Activated naive CD4-positive, alpha-beta T cell treated with anti-CD3 and anti-CD28 coated beads, Interleukin-2, amount 50 U/mL, for 24 hours (primary cell): ENCODE measurements around the gene DZIP1L.
"Not testable (repeated sequence)": the region's sequence is repeated elsewhere in the genome, so short reads cannot be mapped to it uniquely, and the experiment has no call there.

Source experiments
- H3K27ac Mint-ChIP-seq: one replicate; pipeline ENCODE4 v1.8.0; 2021; ENCODE audit warnings: mild to moderate bottlenecking, mixed read lengths
- H3K27me3 Mint-ChIP-seq: one replicate; pipeline ENCODE4 v1.8.0; 2021; ENCODE audit warnings: mixed read lengths
- H3K36me3 Mint-ChIP-seq: one replicate; pipeline ENCODE4 v1.8.0; 2021; ENCODE audit warnings: mixed read lengths
- H3K4me1 Mint-ChIP-seq: one replicate; pipeline ENCODE4 v1.8.0; 2021; ENCODE audit warnings: mixed read lengths
- H3K4me3 Mint-ChIP-seq: one replicate; pipeline ENCODE4 v1.8.0; 2021; ENCODE audit warnings: mild to moderate bottlenecking, mixed read lengths
- H3K9me3 Mint-ChIP-seq: one replicate; pipeline ENCODE4 v1.8.0; 2021; ENCODE audit warnings: mixed read lengths

Gene DZIP1L, protein sequence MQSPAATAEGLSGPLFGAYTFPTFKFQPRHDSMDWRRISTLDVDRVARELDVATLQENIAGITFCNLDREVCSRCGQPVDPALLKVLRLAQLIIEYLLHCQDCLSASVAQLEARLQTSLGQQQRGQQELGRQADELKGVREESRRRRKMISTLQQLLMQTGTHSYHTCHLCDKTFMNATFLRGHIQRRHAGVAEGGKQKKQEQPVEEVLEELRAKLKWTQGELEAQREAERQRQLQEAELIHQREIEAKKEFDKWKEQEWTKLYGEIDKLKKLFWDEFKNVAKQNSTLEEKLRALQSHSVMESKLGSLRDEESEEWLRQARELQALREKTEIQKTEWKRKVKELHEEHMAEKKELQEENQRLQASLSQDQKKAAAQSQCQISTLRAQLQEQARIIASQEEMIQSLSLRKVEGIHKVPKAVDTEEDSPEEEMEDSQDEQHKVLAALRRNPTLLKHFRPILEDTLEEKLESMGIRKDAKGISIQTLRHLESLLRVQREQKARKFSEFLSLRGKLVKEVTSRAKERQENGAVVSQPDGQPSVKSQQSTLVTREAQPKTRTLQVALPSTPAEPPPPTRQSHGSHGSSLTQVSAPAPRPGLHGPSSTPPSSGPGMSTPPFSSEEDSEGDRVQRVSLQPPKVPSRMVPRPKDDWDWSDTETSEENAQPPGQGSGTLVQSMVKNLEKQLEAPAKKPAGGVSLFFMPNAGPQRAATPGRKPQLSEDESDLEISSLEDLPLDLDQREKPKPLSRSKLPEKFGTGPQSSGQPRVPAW

DNA sequence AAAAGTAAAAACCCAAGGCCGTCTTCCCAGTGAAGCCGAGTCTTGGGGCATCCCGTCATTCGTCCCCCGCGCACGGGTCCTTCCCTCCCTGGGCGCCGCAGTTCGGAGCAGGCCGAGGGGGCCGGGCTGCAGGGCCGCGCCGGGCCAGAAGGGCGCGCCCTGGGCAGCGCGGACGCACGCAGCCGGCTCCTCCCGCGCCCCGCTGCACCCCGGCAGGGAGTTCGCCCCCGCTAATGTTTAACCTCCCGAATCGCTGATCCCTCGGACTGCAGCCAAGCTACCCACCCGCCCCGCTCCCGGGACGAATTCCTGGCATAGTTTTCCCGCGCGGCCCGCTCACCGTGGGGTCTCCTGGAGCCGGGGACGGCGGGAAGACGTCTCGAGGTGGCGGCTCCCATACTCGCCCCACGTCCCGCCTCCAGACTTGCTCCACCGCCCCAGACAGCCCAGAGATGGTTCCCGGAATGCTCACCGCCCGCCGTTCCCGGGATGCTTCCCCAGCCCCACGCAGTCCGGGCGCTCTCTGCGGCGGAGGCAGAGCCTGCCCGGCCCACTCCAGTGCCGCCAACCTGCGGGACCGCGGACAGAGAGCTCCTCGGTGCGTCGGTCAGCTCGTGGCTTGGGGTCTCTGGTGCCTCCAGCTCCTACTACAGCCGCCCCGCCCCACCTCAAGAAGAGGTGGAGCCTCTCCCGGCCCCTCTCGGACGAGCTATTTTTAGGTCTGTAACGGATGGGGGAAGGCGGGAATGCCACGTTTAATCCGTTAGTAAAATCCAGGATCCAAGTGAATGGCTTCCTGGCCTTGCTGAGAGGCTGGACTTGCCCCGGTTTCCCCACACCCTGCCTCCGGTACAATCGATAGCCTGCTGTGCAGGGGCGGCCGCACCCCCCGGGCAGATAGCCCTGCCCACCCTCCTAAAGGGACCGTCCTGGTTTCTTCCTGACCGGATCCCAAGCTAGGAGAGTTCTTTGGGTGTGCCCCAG, at the start of gene DZIP1L:
Gene DZIP1L (minus strand): TSS at position 621 of the 984 bp plus-strand sequence. CDS start 11,637 bp downstream, outside the sequence.
- H3K9me3 Mint-ChIP-seq = no peaks in the 10 kb centered on the region
- peaks cover 4% of the 10 kb centered on the region for H3K4me1 Mint-ChIP-seq
- H3K27ac Mint-ChIP-seq = no peak within 1 kb of the TSS
- peak within 1 kb of the TSS; percentile 80 for H3K4me3 Mint-ChIP-seq
- H3K27me3 Mint-ChIP-seq = peaks cover 32% of the 10 kb centered on the region
- no peaks in the 10 kb centered on the region for H3K36me3 Mint-ChIP-seq

- no peak overlapping the region for H3K27ac Mint-ChIP-seq
- H3K36me3 Mint-ChIP-seq = peaks cover 30% of the 10 kb centered on the region
- no peaks in the 10 kb centered on the region for H3K27me3 Mint-ChIP-seq
- peaks cover 25% of the 10 kb centered on the region for H3K4me1 Mint-ChIP-seq
- no peaks in the 10 kb centered on the region for H3K9me3 Mint-ChIP-seq
- H3K4me3 Mint-ChIP-seq = no peak overlapping the region
These were observed 49.7 kb upstream of the DZIP1L start for GRCh38 chr3:138165061-138165460.

- Mint-ChIP-seq H3K36me3 (peaks cover 10% of the 10 kb centered on the region), H3K27ac (no peak overlapping the region), H3K9me3 (peaks cover 10% of the 10 kb centered on the region), H3K4me1 (no peaks in the 10 kb centered on the region), H3K27me3 (peaks cover 2% of the 10 kb centered on the region), H3K4me3 (no peak overlapping the region)
These were observed 42.3 kb upstream of the DZIP1L start for GRCh38 chr3:138157743-138158142.

DNA sequence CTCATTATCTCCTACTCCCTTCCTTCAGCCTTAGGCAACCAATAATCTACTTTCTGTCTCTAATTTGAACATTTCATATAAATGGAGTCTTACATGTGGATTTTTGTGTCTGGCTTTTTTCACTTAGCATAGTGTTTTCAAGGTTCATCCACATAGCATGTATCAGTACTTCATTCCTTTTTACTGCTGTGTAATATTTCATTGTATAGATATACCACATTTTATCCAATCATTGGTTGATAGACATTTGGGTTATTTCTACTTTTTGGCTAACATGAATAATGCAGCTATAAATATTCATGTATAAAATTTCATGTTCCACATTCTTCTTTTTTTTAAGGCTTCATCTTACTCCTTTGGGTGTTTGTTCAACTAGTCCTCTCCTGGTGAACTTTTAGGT, 39.1 kb upstream of the DZIP1L start:
- Mint-ChIP-seq H3K27ac (no peak overlapping the region), H3K27me3 (peaks cover 2% of the 10 kb centered on the region), H3K36me3 (no peaks in the 10 kb centered on the region), H3K4me3 (no peak overlapping the region), H3K4me1 (no peaks in the 10 kb centered on the region), H3K9me3 (peaks cover 12% of the 10 kb centered on the region)

- Mint-ChIP-seq H3K4me1 (no peaks in the 10 kb centered on the region), H3K4me3 (no peak overlapping the region), H3K9me3 (peaks cover 5% of the 10 kb centered on the region), H3K27me3 (no peaks in the 10 kb centered on the region), H3K27ac (no peak overlapping the region), H3K36me3 (no peaks in the 10 kb centered on the region)
These were observed 33.1 kb upstream of the DZIP1L start for GRCh38 chr3:138148503-138148902.

GRCh38 chr3:138142181-138142580, 26.8 kb upstream of the DZIP1L start:
- H3K36me3 Mint-ChIP-seq, H3K27me3 Mint-ChIP-seq, H3K4me3 Mint-ChIP-seq, H3K9me3 Mint-ChIP-seq, H3K27ac Mint-ChIP-seq, H3K4me1 Mint-ChIP-seq: not testable (repeated sequence)

GRCh38 chr3:138140940-138141339, 25.5 kb upstream of the DZIP1L start:
- Mint-ChIP-seq H3K36me3 (no peaks in the 10 kb centered on the region), H3K4me3 (no peak overlapping the region), H3K27ac (no peak overlapping the region), H3K27me3 (peaks cover 4% of the 10 kb centered on the region), H3K4me1 (no peaks in the 10 kb centered on the region), H3K9me3 (no peaks in the 10 kb centered on the region)

DNA sequence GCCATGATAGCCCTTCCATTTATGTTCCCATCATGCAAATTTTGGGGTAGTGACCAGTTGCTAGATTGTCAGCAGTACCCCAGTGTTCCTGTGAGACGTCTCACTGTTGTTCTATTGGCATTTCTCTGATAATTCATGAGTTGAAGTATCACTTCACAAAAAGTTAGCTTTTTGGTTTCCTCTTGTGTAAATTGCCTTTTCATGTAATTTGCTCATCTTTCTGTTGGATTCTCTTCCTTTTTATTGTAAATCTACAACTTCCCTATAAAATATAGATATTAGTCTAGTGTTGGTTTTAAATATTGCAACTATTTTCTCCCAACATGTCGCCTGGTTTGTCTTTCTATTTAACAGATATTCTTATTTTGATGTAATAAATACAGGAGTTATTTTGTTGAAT, 24.3 kb upstream of the DZIP1L start:
- H3K27me3 Mint-ChIP-seq = peaks cover 4% of the 10 kb centered on the region
- no peaks in the 10 kb centered on the region for H3K4me1 Mint-ChIP-seq
- no peaks in the 10 kb centered on the region for H3K36me3 Mint-ChIP-seq
- H3K27ac Mint-ChIP-seq = no peak overlapping the region
- H3K9me3 Mint-ChIP-seq = no peaks in the 10 kb centered on the region
- no peak overlapping the region for H3K4me3 Mint-ChIP-seq

DNA sequence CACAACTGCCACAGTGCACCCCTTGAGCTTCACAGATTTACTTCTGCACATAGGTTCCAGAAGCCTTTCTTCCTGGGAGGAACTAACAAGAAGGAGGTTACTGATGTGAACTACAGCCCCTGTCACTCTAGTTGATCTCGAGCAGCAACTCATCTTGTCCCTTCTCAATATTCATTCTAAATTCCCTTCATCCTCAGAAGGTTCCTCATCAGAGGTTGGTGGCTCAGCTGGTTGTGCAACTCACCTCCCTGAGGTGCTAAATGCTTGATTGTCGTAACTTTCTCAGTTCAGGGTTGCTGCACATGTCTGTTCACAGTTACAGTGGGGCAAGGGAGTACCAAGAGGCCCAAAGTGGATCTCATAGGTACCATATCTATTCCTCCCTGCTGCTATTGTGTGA, 22.5 kb upstream of the DZIP1L start:
- Mint-ChIP-seq H3K4me1 (no peaks in the 10 kb centered on the region), H3K9me3 (no peaks in the 10 kb centered on the region), H3K27ac (no peak overlapping the region), H3K4me3 (no peak overlapping the region), H3K36me3 (no peaks in the 10 kb centered on the region), H3K27me3 (peaks cover 4% of the 10 kb centered on the region)

DNA sequence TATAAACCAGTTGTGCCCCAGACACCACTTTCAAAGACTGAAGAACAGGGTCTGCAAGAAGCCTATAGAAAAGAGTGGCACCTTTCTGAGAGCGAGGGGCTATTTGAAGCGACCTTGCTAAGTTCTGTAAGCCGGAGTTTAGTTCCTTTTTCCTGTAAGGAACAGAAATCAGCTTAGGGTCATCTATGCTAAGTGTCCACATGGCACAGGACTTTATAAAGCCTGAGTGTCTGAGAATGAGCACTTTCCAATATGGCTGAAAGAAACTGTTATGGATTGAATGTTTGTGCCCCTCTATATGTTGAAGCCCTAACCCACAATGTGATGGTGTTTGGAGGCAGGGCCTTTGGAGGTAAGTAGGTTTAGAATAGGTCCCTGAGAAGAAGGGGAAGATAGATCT, 20.8 kb upstream of the DZIP1L start:
- H3K27me3 Mint-ChIP-seq = peaks cover 4% of the 10 kb centered on the region
- no peaks in the 10 kb centered on the region for H3K4me1 Mint-ChIP-seq
- no peaks in the 10 kb centered on the region for H3K9me3 Mint-ChIP-seq
- H3K4me3 Mint-ChIP-seq = no peak overlapping the region
- no peak overlapping the region for H3K27ac Mint-ChIP-seq
- H3K36me3 Mint-ChIP-seq = no peaks in the 10 kb centered on the region

DNA sequence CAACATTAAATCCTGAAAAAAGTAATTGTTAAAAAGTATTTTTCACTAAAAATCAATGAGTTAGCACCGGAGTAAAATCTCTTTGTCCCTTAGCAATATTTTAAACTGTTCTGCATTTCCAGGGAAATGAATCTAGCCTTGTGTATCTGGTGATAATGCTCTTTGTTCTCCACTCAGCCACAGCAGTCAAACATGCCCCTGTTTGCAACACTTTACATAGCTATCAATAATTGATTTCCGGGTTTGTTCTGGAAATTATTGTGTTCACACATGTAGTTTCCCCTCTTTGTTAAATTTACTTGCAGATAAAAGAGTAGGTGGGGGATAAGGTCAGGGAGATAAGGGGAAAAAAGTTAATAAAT, 20.4 kb upstream of the DZIP1L start:
- no peaks in the 10 kb centered on the region for H3K4me1 Mint-ChIP-seq

GRCh38 chr3:138135146-138135832, 19.9 kb upstream of the DZIP1L start:
- Mint-ChIP-seq H3K27me3 (peaks cover 1% of the 10 kb centered on the region), H3K36me3 (no peaks in the 10 kb centered on the region), H3K27ac (no peak overlapping the region), H3K4me3 (no peak overlapping the region), H3K9me3 (no peaks in the 10 kb centered on the region), H3K4me1 (no peaks in the 10 kb centered on the region)

More for the DNA sequence above, 20.4 kb upstream of the DZIP1L start:
- H3K36me3 Mint-ChIP-seq = no peaks in the 10 kb centered on the region
- H3K4me3 Mint-ChIP-seq = no peak overlapping the region
- no peak overlapping the region for H3K27ac Mint-ChIP-seq
- H3K9me3 Mint-ChIP-seq = no peaks in the 10 kb centered on the region
- peaks cover 4% of the 10 kb centered on the region for H3K27me3 Mint-ChIP-seq

DNA sequence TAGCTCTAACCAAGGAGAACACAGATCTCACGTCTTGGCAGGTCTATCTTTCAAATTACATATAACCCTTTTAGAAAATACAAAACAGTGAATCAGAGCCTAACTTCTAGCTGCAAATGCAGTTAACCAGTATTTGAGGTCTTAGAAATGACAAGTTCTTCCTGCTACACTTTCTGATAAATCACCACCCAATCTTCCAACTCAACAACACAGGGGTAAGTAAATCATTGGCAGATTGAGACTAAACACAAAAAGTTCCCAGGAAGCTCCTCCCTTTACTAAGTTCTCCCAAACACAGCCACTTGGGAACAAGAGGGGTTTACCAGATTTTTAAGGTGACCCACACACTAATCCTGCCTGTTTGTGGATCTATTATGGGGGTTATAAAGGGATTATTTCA, 16.8 kb upstream of the DZIP1L start, which contains the start of gene A4GNT:
Gene A4GNT (minus strand): TSS at position 152 of the 400 bp plus-strand sequence. CDS start 1,134 bp downstream, outside the sequence.
- peaks cover 1% of the 10 kb centered on the region for H3K27me3 Mint-ChIP-seq
- no peaks in the 10 kb centered on the region for H3K4me1 Mint-ChIP-seq
- H3K4me3 Mint-ChIP-seq = no peak within 1 kb of the TSS
- no peaks in the 10 kb centered on the region for H3K36me3 Mint-ChIP-seq
- H3K9me3 Mint-ChIP-seq = no peaks in the 10 kb centered on the region
- no peak within 1 kb of the TSS for H3K27ac Mint-ChIP-seq

GRCh38 chr3:138127636-138128365, 12.4 kb upstream of the DZIP1L start:
- Mint-ChIP-seq H3K36me3 (no peaks in the 10 kb centered on the region), H3K4me1 (no peaks in the 10 kb centered on the region), H3K4me3 (no peak overlapping the region), H3K9me3 (no peaks in the 10 kb centered on the region), H3K27me3 (peaks cover 2% of the 10 kb centered on the region), H3K27ac (no peak overlapping the region)
